IMR-90 (cell line): ENCODE data around the gene SWI5.

Source experiments
- CEBPB ChIP-seq: IDR thresholded peaks from 2 replicates; pipeline ENCODE4 v1.6.1; 2012; ENCODE audit warnings: low read depth, low read length, improper control_type of control experiment
- MAZ ChIP-seq: IDR thresholded peaks from 2 replicates; pipeline ENCODE4 v1.6.1; 2012; ENCODE audit warnings: low read depth, mild to moderate bottlenecking, low read length, improper control_type of control experiment, moderate library complexity, borderline replicate concordance
- MXI1 ChIP-seq: IDR thresholded peaks from 2 replicates; pipeline ENCODE4 v1.6.1; 2012; ENCODE audit warnings: low read depth, mild to moderate bottlenecking, low read length, moderate library complexity, borderline replicate concordance
- POLR2A ChIP-seq: IDR thresholded peaks from 2 replicates; pipeline ENCODE4 v1.6.1; 2012; ENCODE audit warnings: mild to moderate bottlenecking, low read depth, low read length
- RCOR1 ChIP-seq: IDR thresholded peaks from 2 replicates; pipeline ENCODE4 v1.6.1; 2012; ENCODE audit warnings: mild to moderate bottlenecking, low read length, improper control_type of control experiment; ENCODE audit not compliant: insufficient replicate concordance
- RFX5 ChIP-seq: IDR thresholded peaks from 2 replicates; pipeline ENCODE4 v1.8.0; 2012; ENCODE audit warnings: low read depth, mild to moderate bottlenecking, low read length, moderate library complexity
- SMC3 ChIP-seq: fragments of 150-350 bp; IDR thresholded peaks from 2 replicates; pipeline ENCODE4 v1.6.1; 2016; ENCODE audit warnings: low read depth, mild to moderate bottlenecking, antibody characterized with exemption, low read length, moderate library complexity
- TF ChIP-seq, protein P1 (sequence below): conservative IDR thresholded peaks from 2 replicates; pipeline ENCODE4 v1.5.1; 2012; ENCODE audit warnings: mild to moderate bottlenecking, low read depth, low read length, improper control_type of control experiment

DNA sequence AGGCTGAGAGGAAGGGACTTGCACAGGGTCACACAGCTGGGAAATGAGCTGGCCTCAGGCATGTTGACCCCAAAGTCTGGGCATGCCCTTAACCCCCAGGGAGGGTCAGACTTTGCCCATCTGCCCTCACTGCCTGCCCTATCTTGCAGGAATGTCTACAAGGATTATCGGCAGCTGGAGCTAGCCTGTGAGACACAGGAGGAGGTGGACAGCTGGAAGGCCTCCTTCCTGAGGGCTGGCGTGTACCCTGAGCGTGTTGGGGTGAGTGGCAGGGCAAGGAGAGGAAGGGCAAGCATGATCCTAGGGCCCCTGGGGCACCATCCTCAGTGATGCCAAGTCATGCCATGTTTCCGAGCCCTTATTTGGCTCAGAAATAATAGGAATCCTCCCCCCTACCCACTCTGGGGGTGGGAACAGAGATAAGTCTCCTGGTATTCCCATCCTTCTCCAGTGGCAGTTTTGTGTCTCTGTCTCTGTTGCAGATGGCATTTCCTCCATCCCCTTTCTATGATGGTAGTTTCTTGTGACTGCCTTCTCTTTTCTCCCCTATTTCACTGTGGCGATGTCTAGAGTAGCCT, 28.8 kb upstream of the SWI5 start:
- TF ChIP-seq POLR2A, result no peak
- TF ChIP-seq, protein P1, sequence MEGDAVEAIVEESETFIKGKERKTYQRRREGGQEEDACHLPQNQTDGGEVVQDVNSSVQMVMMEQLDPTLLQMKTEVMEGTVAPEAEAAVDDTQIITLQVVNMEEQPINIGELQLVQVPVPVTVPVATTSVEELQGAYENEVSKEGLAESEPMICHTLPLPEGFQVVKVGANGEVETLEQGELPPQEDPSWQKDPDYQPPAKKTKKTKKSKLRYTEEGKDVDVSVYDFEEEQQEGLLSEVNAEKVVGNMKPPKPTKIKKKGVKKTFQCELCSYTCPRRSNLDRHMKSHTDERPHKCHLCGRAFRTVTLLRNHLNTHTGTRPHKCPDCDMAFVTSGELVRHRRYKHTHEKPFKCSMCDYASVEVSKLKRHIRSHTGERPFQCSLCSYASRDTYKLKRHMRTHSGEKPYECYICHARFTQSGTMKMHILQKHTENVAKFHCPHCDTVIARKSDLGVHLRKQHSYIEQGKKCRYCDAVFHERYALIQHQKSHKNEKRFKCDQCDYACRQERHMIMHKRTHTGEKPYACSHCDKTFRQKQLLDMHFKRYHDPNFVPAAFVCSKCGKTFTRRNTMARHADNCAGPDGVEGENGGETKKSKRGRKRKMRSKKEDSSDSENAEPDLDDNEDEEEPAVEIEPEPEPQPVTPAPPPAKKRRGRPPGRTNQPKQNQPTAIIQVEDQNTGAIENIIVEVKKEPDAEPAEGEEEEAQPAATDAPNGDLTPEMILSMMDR, result no peak
- no peak for TF ChIP-seq MAZ
- no peak for TF ChIP-seq MXI1
- no peak for TF ChIP-seq SMC3
- no peak for TF ChIP-seq RCOR1
- no peak for TF ChIP-seq CEBPB
- TF ChIP-seq RFX5, result no peak
